Fibroblast of the aortic adventitia (primary cell): Measurements from ENCODE around the gene PYM1. TPM values are rescaled to one million over a fixed set of nuclear protein-coding genes. Genes with fewer than 3 reads are reported as not detected.

Experiments used
- DNase-seq: peaks from one replicate; pipeline ENCODE4 v3.0.0-alpha.2; 2010; ENCODE audit warnings: low read depth
- H3K4me3 ChIP-seq: 2 replicates; pipeline ENCODE4 v1.5.1; 2011; ENCODE audit warnings: low read depth, mild to moderate bottlenecking, control low read depth, low read length, moderate library complexity
- CTCF ChIP-seq: IDR thresholded peaks from 2 replicates; pipeline ENCODE4 v1.5.1; 2011; ENCODE audit warnings: mild to moderate bottlenecking, low read length, control low read depth, inconsistent platforms; ENCODE audit not compliant: insufficient read depth
- total RNA-seq: library from RNA; depleted of rRNA; stranded (reverse); fragments of >200 nt; gene quantifications from 2 replicates; pipeline ENCODE4 v1.2.3, GENCODE V29; 2012; ENCODE audit warnings: low replicate concordance

PYM1 gene
- total RNA-seq, 1 donor: 23.3 TPM

GRCh38 chr12:55970775-55971174 is 43.1 kb upstream of the PYM1 start:
- DNase-seq: peak; percentile 41
- TF ChIP-seq CTCF: no peak
- no peak overlapping the region for H3K4me3 ChIP-seq

- peak; percentile 31 for DNase-seq
- no peak overlapping the region for H3K4me3 ChIP-seq
- no peak for TF ChIP-seq CTCF
Observed at GRCh38 chr12:55969356-55969755, 41.7 kb upstream of the PYM1 start.

DNA sequence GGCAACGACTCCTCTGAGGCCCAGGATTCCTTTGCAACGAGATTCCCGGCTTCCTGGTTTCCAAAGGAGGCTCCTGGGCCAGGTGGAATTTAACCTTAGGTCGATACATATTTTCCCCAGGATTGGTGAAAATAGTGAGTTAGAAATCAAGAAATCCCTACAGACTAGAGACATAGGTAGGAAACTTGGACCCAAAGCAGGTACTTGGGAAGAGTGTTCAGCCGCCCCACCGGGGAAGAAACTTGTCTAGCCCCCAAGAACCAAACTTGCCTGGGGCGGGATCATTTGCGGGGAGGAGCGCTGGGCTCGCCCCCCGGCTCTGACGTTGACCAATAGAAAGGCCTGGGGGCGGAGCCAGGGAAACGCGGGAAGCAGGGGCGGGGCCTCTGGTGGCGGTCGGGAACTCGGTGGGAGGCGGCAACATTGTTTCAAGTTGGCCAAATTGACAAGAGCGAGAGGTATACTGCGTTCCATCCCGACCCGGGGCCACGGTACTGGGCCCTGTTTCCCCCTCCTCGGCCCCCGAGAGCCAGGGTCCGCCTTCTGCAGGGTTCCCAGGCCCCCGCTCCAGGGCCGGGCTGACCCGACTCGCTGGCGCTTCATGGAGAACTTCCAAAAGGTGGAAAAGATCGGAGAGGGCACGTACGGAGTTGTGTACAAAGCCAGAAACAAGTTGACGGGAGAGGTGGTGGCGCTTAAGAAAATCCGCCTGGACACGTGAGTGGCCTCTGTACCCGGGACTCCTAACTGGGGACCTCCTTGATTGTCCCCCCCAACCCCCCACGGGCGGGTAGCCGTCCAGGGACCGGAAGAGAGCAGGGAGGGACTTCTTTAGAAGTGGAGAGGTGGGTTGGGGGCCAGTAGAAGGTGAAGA is 39.0 kb upstream of the PYM1 start, which contains the start of gene CDK2:
TSS of gene CDK2 (plus strand) at position 423 of the 874 bp plus-strand sequence. CDS start at position 602, 179 bp downstream.
- peak; percentile 65 for DNase-seq
- H3K4me3 ChIP-seq: peak within 1 kb of the TSS; percentile 85
- no peak for TF ChIP-seq CTCF

DNA sequence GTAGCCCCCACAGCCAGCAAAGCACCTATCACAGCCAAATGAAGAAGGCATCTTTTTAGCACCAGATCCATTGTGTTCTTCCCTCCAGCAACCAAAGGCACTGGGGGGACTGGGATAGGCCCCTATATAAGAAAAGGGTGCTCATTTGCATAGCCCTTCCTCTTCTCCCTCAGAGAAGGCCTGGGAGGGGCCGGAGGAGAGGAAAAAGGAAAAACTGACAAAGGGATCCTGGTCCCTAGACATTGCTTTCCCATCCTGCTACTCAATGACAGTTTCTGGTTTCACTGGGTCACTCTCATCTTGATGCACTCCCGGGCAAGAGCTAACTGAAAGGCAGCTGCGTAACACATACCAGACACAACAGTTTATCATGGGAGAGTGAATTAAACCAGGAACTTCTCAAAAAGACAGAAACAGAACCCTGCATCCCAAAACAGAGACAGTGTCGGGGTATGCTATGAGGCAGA is 38.3 kb upstream of the PYM1 start, which contains the start of gene PMEL:
TSS of gene PMEL (minus strand) at position 102 of the 467 bp plus-strand sequence. CDS start at position 71, 31 bp downstream.
- peak within 1 kb of the TSS; percentile 85 for H3K4me3 ChIP-seq
- no peak for DNase-seq
- TF ChIP-seq CTCF: no peak

GRCh38 chr12:55965240-55965639 is 37.5 kb upstream of the PYM1 start:
- no peak for DNase-seq
- no peak overlapping the region for H3K4me3 ChIP-seq
- TF ChIP-seq CTCF: no peak

- DNase-seq: no peak
- H3K4me3 ChIP-seq: no peak overlapping the region
- TF ChIP-seq CTCF: no peak
Observed at GRCh38 chr12:55963760-55964159, 36.1 kb upstream of the PYM1 start.
